ENCODE measurements around the gene AGBL1.
"Not testable (repeated sequence)": the region's sequence is repeated elsewhere in the genome, so short reads cannot be mapped to it uniquely, and the experiment has no call there.

Gene AGBL1

GRCh38 chr15:86855307-86856291 lies 775.9 kb downstream of the AGBL1 start:
- DNase-seq: no peak

- no peak for DNase-seq
These were observed 778.0 kb downstream of the AGBL1 start for GRCh38 chr15:86857701-86858100.

GRCh38 chr15:86863226-86863915 lies 783.7 kb downstream of the AGBL1 start:
- peak in 2 of 58 donors; percentile 1 to 4 for DNase-seq

- DNase-seq: no peak
These were observed 786.2 kb downstream of the AGBL1 start for GRCh38 chr15:86865920-86866319.

GRCh38 chr15:86870846-86871245 lies 791.2 kb downstream of the AGBL1 start:
- DNase-seq: no peak

- DNase-seq: no peak
These were observed 792.3 kb downstream of the AGBL1 start for GRCh38 chr15:86871964-86872363.

- no peak for DNase-seq
These were observed 793.1 kb downstream of the AGBL1 start for GRCh38 chr15:86872782-86873181.

GRCh38 chr15:86875067-86875466 lies 795.4 kb downstream of the AGBL1 start:
- no peak for DNase-seq

GRCh38 chr15:86876387-86876944 lies 796.8 kb downstream of the AGBL1 start:
- DNase-seq: no peak

GRCh38 chr15:86877171-86877631 lies 797.5 kb downstream of the AGBL1 start:
- DNase-seq: no peak

- not testable (repeated sequence) for DNase-seq
These were observed 799.2 kb downstream of the AGBL1 start for GRCh38 chr15:86878844-86879243.

- DNase-seq: peak in 27 of 58 donors; percentile 2 to 63 (median 16)
These were observed 799.9 kb downstream of the AGBL1 start for GRCh38 chr15:86879250-86880229.

GRCh38 chr15:86885616-86886015 lies 805.9 kb downstream of the AGBL1 start:
- DNase-seq: peak in 2 of 58 donors; percentile 44 to 50

- peak in 1 of 58 donors; percentile 5 for DNase-seq
These were observed 813.2 kb downstream of the AGBL1 start for GRCh38 chr15:86892774-86893449.

GRCh38 chr15:86894269-86894668 lies 814.6 kb downstream of the AGBL1 start:
- DNase-seq: no peak

GRCh38 chr15:86903642-86904421 lies 824.2 kb downstream of the AGBL1 start:
- no peak for DNase-seq

GRCh38 chr15:86905625-86906256 lies 826.1 kb downstream of the AGBL1 start:
- no peak for DNase-seq

- no peak for DNase-seq
These were observed 826.7 kb downstream of the AGBL1 start for GRCh38 chr15:86906376-86906775.

GRCh38 chr15:86911022-86911421 lies 831.4 kb downstream of the AGBL1 start:
- no peak for DNase-seq
